Measurements from ENCODE around the gene EXOSC10.

The EXOSC10 gene

GRCh38 chr1:11019971-11020370 is 79.7 kb downstream of the EXOSC10 start:
- TF ChIP-seq TAF1 (IDR thresholded peaks at IDR 0.05; ENCODE audit: low read depth) = no peak
- TF ChIP-seq, protein P1, sequence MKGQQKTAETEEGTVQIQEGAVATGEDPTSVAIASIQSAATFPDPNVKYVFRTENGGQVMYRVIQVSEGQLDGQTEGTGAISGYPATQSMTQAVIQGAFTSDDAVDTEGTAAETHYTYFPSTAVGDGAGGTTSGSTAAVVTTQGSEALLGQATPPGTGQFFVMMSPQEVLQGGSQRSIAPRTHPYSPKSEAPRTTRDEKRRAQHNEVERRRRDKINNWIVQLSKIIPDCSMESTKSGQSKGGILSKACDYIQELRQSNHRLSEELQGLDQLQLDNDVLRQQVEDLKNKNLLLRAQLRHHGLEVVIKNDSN (IDR thresholded peaks at IDR 0.05) = no peak
- TF ChIP-seq CEBPB (IDR thresholded peaks at IDR 0.05) = no peak
- TF ChIP-seq TEAD4 (IDR thresholded peaks at IDR 0.05) = no peak
- no peak for TF ChIP-seq EGR1 (IDR thresholded peaks at IDR 0.05)
- no peak for TF ChIP-seq TCF12 (IDR thresholded peaks at IDR 0.05; ENCODE audit: low read depth)
- TF ChIP-seq, protein P2, sequence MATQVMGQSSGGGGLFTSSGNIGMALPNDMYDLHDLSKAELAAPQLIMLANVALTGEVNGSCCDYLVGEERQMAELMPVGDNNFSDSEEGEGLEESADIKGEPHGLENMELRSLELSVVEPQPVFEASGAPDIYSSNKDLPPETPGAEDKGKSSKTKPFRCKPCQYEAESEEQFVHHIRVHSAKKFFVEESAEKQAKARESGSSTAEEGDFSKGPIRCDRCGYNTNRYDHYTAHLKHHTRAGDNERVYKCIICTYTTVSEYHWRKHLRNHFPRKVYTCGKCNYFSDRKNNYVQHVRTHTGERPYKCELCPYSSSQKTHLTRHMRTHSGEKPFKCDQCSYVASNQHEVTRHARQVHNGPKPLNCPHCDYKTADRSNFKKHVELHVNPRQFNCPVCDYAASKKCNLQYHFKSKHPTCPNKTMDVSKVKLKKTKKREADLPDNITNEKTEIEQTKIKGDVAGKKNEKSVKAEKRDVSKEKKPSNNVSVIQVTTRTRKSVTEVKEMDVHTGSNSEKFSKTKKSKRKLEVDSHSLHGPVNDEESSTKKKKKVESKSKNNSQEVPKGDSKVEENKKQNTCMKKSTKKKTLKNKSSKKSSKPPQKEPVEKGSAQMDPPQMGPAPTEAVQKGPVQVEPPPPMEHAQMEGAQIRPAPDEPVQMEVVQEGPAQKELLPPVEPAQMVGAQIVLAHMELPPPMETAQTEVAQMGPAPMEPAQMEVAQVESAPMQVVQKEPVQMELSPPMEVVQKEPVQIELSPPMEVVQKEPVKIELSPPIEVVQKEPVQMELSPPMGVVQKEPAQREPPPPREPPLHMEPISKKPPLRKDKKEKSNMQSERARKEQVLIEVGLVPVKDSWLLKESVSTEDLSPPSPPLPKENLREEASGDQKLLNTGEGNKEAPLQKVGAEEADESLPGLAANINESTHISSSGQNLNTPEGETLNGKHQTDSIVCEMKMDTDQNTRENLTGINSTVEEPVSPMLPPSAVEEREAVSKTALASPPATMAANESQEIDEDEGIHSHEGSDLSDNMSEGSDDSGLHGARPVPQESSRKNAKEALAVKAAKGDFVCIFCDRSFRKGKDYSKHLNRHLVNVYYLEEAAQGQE (IDR thresholded peaks at IDR 0.05; ENCODE audit: low read depth) = no peak
- TF ChIP-seq YY1 (IDR thresholded peaks at IDR 0.05; ENCODE audit: low read depth) = no peak
- TF ChIP-seq FOXM1 (IDR thresholded peaks at IDR 0.05; ENCODE audit: borderline replicate concordance, low read depth) = no peak
- TF ChIP-seq, protein P3, sequence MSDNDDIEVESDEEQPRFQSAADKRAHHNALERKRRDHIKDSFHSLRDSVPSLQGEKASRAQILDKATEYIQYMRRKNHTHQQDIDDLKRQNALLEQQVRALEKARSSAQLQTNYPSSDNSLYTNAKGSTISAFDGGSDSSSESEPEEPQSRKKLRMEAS (IDR thresholded peaks at IDR 0.05) = no peak
- no peak for TF ChIP-seq CREB1 (IDR thresholded peaks at IDR 0.05; ENCODE audit: low read depth)
- no peak for TF ChIP-seq ZBTB7A (IDR thresholded peaks at IDR 0.05; ENCODE audit: low read depth)
- no peak for TF ChIP-seq EP300 (IDR thresholded peaks at IDR 0.05; ENCODE audit: borderline replicate concordance)
- TF ChIP-seq NFIC (IDR thresholded peaks at IDR 0.05) = no peak
- TF ChIP-seq RAD21 (IDR thresholded peaks at IDR 0.05; ENCODE audit: low read depth) = no peak
